Renal cortical epithelial cell (primary cell): Measurements from ENCODE around the gene EEF1AKMT2. TPM values are rescaled to one million over a fixed set of nuclear protein-coding genes. Genes with fewer than 3 reads are reported as not detected.
"Not testable (repeated sequence)": the region's sequence is repeated elsewhere in the genome, so short reads cannot be mapped to it uniquely, and the experiment has no call there.

Experiments used
- DNase-seq: peaks from one replicate; pipeline ENCODE4 v3.0.0-alpha.2; 2011; ENCODE audit warnings: low read depth
- total RNA-seq: library from RNA; depleted of rRNA; stranded (reverse); fragments of >200 nt; gene quantifications from 2 replicates; pipeline ENCODE4 v1.2.3, GENCODE V29; 2014

EEF1AKMT2 gene
- total RNA-seq, 1 donor from 2014 or later = 15.7 TPM

DNA sequence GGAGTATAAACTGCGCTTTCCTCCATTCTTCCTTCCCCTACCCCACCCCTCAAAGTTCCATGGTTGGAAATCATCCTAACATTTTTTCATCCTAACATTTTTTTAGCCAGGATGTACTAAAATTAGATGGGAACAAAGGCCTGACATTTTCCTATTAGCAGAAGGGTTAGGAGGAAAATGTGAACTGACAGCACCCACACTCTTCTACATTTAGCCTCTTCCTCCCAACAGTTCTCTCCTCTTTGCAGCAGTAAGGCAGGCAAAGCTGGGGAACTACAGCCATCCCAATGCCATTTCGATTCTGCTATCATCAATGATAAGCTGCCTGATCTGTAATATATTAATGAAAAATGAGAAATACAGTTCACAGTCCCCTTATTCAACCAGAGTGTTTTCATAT lies 36.1 kb downstream of the EEF1AKMT2 start:
- DNase-seq = no peak

DNA sequence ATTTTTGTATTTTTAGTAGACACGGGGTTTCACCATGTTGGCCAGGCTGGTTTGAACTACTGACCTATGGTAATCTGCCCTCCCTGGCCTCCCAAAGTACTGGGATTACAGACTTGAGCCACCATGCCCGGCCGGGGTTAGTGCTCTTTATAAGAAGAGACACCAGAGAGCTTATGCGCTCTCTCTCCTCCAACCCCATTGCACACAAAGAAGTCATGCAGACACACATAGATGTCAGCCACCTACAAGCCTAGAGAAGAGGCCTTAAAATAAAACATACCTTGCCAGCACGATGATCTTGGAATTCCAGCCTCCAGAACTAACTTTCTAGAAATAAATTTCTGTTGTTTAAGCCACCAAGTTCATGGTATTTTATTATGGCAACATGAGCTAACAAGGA lies 37.5 kb downstream of the EEF1AKMT2 start:
- no peak for DNase-seq

DNA sequence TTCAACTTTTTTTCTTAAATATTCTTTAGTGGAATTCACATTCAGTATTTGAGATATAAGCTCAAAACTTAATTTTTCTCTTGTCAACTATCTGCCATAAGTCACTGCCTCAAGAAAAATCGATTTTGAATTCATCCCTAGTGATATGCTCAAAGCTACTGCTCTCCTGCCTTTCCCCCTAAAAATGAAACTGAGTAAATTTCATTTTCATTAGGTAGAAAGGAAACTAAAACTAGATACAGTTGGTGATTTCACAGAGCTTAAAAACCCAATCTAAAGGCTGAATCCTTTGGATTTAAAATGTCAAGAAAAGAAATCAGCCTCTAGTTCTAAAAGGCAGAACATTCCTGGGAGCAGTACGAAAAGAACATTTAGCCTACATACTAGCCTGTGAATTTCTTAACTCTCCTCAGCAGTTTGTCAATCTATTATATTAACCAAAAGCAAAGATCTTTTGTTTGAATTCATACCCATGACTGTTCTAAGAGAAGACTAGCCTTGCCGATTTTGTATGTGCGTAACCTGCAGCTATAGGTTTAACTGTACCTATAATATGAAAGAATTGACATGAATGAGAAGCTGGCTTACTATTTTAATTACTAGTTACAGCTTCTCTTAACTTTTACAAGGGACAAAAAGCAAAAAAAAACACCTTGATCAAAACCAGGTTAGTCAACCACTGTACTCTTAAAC lies 42.6 kb downstream of the EEF1AKMT2 start:
- no peak for DNase-seq

GRCh38 chr10:124748166-124748565 lies 43.5 kb downstream of the EEF1AKMT2 start:
- DNase-seq = no peak

DNA sequence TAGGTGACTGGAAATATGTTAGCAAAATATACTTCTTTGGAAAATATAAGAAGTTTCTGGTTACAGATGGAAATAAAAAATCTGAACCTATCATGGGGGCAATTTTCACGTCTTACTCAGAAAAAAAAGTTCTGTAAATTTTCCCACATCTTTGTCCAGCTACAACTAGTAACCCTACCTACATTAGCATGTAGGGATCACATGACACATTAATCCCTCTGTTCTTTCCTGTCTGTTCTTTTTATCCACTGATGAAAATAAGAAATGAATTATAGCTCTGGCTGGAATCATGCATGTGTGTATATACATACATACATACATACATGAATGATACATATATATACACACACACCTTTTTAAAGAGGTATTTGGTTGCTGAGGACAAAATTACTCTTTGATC lies 43.9 kb downstream of the EEF1AKMT2 start:
- DNase-seq = no peak

DNA sequence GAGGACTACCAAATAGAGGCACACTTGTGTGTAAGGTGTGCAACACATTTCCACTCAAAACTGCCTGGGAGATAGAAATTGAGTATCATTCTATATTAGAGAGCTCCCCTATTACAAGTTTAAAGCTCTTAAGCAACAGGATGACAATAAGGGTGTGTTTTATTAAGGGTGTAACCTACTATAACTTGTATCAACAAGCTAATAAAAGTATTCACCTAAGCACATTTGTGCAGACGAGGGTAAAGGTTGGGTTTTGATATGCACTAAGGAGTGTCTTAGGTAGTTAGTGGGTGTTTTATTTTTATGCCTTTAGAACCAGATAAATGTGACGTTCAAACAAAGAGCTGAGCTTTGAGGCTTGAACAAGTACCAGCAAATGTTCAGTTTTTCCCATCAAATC lies 44.7 kb downstream of the EEF1AKMT2 start:
- DNase-seq = no peak

DNA sequence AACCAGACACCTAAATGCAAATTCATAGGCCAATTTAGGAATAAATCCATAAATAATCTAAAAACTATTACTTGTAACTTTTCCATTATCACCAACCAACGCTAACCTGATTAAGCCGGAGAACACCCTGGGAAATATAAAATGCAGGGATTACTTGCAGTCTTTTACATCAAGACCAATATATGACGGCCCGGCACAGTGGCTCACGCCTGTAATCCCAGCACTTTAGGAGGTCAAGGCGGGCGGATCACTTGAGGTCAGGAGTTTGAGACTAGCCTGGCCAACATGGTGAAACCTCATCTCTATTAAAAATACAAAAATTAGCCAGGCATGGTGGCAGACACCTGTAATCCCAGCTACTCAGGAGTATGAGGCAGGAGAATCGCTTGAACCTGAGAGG lies 45.2 kb downstream of the EEF1AKMT2 start:
- DNase-seq = not testable (repeated sequence)

DNA sequence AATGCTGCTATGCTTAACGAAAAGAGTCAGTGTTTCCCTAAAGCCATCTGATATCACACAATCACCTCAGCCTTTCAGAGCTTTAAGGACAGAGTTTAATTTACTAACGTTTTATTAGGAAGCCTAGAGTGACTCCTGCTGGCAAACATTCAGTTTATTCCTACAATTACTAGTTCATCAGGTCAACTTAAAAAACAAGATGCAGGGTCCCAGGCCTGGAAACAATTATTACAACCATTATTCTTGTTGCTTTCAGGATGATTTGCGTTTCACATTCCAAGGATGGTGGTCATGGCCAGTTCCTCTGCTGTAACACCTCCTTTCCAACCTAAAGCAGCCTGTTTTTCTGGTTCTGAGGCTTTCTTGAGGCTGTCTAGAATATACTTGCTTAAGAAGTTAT lies 46.0 kb downstream of the EEF1AKMT2 start:
- DNase-seq = peak; percentile 77

DNA sequence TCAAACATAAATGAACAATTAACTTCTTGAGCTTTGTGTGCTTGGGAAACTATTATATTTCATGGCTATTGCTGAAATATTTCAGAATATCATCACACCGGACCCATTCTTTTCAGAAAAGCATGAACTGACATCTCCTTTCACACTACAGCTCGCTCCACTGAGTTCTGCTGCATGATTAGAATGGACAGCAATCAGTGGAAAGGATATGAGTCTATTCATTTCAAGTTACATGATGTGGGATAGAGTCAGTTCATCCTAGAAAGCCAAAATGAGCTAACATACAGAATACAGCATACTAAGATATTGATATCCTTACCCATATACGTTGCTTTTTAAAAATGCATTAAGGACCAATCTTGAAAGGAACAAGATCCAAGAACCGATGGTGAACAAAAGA lies 46.4 kb downstream of the EEF1AKMT2 start:
- no peak for DNase-seq

DNA sequence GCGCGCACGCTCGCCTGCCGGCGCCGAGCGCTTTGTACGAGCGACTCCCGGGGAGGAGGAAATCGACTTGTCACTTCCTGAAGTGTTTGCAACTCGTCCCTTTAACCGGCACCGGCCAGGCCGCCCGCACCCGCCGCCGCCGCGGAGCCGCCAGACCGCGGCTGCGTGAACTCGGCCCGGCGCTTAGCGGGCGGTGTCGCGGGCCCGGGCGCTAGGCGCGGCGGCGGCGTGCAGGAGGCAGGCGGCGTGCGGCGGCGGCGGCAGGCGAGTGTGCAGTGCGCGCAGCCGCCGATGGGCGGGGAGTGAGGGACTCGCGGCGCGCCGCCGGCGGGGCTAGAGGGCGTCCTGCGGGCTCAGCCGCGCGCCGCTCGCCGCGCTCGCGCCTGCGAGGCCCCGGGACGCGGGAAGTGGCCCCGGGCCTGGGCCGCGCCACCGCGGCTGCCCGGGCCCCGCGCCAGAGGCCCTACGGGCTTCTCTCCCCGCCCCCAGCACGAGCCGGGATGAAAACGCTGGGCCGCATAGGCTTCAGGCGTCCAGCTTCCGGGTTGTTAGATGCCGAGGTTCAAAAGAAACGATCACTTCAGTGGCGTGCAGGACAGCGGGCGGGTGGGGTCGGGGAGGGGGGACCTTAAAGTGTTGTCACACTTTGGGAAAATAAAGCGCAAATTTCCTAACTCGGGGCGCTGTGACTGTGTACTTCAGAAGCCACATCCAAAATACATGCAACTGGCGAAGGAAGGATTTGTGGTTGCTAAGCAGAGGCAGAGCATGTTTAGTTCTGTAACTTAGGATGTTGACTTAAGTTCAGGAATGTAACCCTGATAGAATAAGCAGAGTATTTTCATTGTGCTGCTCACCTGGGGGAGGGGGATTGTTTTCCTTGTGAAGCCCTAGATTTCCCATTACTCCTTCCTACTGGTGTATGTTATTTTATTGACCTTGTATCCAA lies 47.3 kb downstream of the EEF1AKMT2 start, which contains the start of gene FAM53B:
Gene FAM53B, minus strand, starts transcription at position 277 of the 949 bp plus-strand sequence. CDS start 37,665 bp downstream, outside the sequence.
- peak; percentile 93 for DNase-seq

GRCh38 chr10:124743191-124744101 lies 48.2 kb downstream of the EEF1AKMT2 start:
- no peak for DNase-seq

- DNase-seq = no peak
These were observed 49.1 kb downstream of the EEF1AKMT2 start for GRCh38 chr10:124742413-124743190.

- no peak for DNase-seq
These were observed 49.7 kb downstream of the EEF1AKMT2 start for GRCh38 chr10:124741922-124742412.

GRCh38 chr10:124741281-124741921 lies 50.3 kb downstream of the EEF1AKMT2 start:
- DNase-seq = peak; percentile 55

DNA sequence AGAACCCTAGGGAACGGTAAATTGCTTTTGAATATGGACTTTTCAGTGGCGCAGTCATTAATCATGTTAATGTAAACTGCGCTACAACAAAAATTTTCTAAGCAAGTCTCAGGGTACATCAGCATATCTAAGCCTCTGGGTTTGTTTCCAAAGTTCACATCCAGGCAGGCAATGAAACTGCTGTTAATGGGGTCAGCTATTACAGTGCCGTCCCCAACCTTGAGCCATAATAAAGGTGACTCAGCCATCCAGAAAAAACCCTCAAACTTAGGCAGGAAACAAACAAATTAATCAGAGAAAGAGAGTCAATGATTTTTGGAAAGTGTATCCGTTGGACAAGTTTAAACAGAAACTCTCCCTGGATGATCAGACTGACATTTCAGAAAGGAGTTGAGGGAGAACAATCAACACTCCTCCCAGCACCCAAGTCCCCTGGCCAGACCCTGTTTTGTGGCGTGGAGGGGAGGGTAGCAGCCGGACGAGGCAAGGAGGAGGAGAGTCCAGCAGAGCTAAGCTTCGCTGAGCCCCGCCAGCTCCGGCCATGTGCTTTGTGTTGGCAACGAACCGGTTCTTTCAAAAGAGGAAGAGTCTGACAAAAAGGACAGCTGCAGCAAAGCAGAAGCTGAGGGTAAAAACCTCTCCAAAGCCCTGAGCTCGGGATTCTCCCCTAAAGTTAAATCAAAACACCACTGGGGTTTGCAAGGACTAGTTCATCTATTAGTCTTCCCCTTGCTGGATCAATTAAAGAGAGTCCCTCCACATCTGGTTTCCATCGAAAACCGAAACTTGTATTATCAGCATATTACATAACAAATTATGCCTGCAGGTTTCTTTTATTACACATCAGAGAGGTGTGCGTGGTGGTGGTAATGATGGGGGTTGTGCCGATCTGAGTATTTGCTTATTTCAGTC lies 51.1 kb downstream of the EEF1AKMT2 start:
- peak; percentile 81 for DNase-seq

DNA sequence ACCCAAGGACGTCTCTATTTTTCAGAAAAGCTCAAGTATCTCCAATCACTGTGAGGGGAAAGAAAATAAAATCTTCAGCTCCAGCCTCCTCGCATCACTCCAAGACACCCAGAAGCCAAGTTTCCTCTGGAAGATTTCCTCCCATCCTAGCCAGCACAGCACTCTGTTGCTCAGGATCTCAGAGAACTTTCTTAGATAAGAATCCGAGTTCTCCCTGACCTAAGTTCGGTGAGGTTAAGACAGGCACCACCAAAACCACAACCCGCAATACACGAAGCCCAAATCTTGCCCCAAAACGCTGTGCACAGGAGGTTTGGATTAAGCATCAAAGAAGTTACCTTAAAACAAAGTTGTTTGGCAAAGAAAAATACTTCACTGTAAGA lies 51.7 kb downstream of the EEF1AKMT2 start:
- no peak for DNase-seq

DNA sequence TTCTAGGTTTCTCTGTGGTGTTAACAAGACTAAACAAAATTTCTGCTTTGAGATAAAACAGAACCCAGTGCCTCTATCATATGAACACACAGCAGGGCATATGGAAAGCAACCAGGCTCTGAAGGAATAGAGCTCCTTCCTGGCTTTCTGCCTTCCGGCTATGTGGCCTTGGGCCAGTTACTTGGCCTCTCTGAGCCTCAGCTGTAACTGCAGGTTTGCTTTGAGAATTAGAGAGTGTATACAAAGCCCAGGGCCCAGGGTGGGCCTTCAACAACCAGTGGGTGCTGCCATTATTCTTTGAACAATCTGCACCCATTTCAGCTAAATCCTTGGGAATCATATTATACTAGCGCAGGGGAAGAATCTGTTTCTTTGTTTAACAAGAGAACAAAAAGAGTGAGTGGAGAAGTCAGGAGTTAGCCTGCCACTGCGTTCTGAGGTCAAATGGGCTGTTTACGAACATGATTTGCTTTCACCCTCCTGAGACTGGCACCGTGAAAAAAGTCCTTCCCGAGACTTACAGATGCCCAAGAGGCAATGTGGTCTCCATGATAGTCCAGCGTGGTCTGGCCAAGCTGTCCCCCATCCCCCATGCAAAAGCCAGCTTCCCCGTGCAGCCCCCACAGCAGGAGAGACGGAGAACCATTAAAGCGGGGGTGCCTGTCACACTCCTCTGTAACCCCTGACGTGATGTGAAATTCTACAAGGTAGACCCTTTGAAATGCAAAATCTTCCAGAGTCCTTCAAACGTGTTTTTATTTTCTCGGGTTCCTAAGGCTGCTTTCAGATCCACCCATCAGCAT lies 52.4 kb downstream of the EEF1AKMT2 start:
- no peak for DNase-seq

DNA sequence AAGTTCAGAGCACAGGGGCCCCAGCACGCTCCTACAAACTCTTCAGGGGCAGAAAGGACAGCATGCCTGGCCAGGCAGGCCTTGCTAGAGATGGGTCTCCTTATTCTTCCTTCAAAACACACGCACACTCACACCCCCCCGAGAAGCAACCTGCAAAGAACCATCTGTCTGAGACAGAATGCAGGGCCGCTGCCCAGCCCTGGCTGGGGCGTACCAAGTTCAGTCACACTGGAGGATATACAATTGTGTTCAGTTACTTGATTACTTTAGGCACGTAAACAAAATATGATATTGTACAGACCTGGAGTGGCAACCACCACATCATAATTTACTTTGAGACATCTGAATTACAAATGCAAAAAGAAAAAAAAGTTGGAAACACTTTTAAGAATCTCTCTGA lies 53.2 kb downstream of the EEF1AKMT2 start:
- no peak for DNase-seq
